ENCODE measurements around the gene ACKR3.

The ACKR3 gene

DNA sequence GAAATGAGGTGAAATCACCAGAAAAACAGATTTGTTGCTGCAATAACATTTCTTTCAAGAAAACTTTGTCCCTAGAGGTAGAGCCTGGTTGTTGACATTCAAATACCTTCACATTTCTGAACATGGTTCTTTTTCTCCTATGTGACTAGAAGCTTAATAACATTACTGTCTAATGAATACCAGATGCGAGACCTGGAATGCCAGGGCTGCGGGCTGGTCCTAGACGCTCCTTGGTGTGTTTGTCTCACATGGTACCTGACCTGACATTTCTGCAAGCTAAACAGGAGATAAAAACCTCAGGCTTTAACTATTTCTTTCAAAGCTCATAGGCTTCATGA is 38.5 kb downstream of the ACKR3 start:
- Mint-ChIP-seq H3K9me3 (no peaks in the 10 kb centered on the region), H3K4me3 (no peak overlapping the region), H3K27ac (no peak overlapping the region), H3K4me1 (no peaks in the 10 kb centered on the region), H3K36me3 (no peaks in the 10 kb centered on the region), H3K27me3 (peaks cover 42 to 49% of the 10 kb centered on the region in 2 donors)
- ATAC-seq (replicated peaks) (no peak), DNase-seq (no peak)

DNA sequence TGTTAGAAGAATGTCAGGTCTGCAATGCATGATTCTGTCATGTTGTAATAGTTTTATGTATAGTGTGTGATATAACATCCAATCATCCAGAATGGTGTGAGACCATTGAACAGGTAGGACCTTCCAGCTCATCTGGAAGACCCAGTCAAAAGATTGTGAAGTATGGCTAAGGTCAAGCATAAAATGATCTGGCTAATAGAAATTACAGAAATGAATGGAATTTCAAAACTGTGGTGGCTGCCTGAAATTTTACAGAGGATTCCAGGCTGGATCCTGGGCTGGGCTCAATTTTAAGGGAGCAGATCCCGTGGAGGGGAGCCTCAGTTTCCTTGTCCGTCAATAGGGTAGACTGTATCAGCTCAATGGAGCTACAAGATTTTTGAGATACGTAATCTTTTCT is 39.1 kb downstream of the ACKR3 start:
- ATAC-seq (replicated peaks): no peak

DNA sequence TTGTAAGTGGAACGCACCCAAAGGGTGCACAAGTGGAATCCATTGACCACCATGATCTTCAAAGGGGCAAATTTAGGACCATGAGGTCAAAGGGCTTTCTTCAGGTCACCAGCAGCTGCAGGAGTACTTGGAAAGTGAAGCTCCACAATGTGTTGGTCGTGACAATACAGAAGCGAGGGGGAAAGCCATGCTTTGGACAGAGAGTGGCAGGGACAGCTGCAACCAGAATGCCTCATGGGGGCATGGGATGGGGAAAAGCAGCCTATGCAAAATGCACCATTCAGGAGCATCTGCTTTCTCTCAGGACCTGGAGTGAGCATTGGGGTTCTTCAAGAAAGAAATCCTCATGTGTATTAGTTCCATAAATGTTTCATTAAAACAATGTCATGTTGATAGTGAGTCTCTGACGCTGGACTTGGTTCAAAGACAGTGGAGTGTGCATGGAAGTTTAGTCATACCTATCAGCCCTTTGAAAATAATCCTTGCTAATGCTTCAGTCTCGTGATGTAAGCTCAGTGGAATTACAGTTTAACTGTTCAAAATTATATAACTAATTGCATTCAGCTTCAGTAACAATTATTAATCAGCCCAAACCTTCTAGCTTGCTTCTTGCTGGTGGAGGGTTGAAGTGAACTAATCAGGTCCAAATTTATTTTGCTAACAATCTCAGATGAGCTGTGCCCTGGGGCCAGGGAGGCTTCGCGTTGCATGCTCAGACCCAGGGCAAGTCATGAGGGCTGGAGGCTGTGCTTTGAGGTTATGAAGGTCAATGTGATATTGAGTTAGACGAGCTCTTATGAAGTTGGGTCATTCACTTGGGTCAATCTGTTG is 41.6 kb downstream of the ACKR3 start:
- H3K27me3 Mint-ChIP-seq: peaks cover 47 to 50% of the 10 kb centered on the region in 2 donors

More for the DNA sequence above, 39.1 kb downstream of the ACKR3 start:
- no peak for DNase-seq
- Mint-ChIP-seq H3K4me1 (no peaks in the 10 kb centered on the region), H3K4me3 (no peak overlapping the region), H3K9me3 (no peaks in the 10 kb centered on the region), H3K27me3 (peaks cover 48 to 50% of the 10 kb centered on the region in 2 donors), H3K27ac (no peak overlapping the region), H3K36me3 (no peaks in the 10 kb centered on the region)

DNA sequence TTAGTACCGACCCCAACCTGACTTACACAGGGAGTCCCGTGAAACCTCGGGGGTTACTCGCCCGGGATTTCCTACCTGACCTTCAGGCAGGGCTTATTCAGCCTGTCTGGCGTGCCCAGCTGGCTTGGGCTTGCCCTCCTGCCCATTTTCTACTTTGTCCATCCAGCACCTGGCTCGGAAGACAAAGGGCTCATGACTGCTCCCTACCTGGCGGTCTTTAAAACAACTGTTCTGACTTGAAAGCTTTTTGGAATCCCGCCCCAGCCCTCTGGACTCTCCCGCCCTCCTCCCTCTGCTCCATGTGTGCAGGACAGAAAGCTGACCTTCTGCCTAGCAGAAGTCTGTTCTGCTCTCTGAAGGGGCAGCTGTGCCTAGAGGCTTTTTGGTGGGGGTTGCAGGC is 43.1 kb downstream of the ACKR3 start:
- Mint-ChIP-seq H3K4me3 (no peak overlapping the region), H3K27ac (no peak overlapping the region), H3K27me3 (peaks cover 38 to 40% of the 10 kb centered on the region in 2 donors), H3K36me3 (no peaks in the 10 kb centered on the region), H3K9me3 (no peaks in the 10 kb centered on the region), H3K4me1 (no peaks in the 10 kb centered on the region)
- DNase-seq (no peak), ATAC-seq (replicated peaks) (peak in 1 of 2 donors; percentile 4)

More for the DNA sequence above, 41.6 kb downstream of the ACKR3 start:
- no peak for DNase-seq
- Mint-ChIP-seq H3K36me3 (no peaks in the 10 kb centered on the region), H3K4me3 (no peak overlapping the region), H3K9me3 (no peaks in the 10 kb centered on the region), H3K4me1 (no peaks in the 10 kb centered on the region), H3K27ac (no peak overlapping the region)
- no peak for ATAC-seq (replicated peaks)

DNA sequence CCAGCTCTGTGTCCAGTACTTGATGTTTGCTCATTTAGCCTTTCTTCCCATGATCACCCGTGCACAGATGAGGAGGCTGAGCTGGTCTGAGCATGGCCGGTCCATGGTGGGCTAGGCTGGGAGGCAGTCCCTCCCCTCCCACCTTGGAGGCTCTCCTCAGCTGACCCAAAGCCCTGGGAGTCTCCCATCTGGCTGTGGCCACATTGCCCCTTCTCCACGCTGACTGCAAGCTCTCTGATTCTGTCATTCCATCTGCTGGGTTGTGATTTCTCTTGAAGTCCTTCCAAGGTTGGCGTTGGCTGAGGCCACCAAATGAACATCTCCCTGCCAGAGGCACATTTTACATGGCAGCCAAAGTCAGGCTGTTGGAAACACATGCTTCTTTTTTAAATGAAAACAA is 44.0 kb downstream of the ACKR3 start:
- H3K36me3 Mint-ChIP-seq: no peaks in the 10 kb centered on the region
- peaks cover 41% of the 10 kb centered on the region in 2 donors for H3K27me3 Mint-ChIP-seq
- no peaks in the 10 kb centered on the region for H3K4me1 Mint-ChIP-seq
- H3K27ac Mint-ChIP-seq: no peak overlapping the region
- no peak overlapping the region for H3K4me3 Mint-ChIP-seq
- ATAC-seq (replicated peaks) (no peak), DNase-seq (no peak)
- no peaks in the 10 kb centered on the region for H3K9me3 Mint-ChIP-seq

DNA sequence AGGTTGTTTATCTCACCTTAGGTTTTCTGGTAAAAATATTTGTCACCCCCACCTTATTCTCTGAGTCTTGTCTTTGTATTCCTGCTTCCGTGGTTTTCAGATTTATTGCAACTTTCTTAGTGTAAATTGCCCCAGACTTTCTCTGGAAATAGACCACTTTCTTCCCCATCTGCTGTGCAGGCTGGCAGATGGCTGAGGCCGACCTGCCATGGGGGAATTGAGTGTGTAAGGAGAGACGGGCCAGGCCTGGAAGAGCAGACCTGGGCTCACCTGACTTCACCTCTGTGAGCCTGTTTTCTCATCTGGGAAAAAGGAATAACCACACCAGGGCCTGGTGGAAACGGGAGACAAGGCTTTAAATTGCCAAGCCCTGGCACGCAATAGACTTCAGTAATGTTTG is 44.9 kb downstream of the ACKR3 start:
- Mint-ChIP-seq H3K4me1 (no peaks in the 10 kb centered on the region), H3K4me3 (no peak overlapping the region), H3K27me3 (peaks cover 42 to 43% of the 10 kb centered on the region in 2 donors), H3K9me3 (no peaks in the 10 kb centered on the region), H3K27ac (no peak overlapping the region), H3K36me3 (no peaks in the 10 kb centered on the region)
- no peak for DNase-seq
- no peak for ATAC-seq (replicated peaks)

DNA sequence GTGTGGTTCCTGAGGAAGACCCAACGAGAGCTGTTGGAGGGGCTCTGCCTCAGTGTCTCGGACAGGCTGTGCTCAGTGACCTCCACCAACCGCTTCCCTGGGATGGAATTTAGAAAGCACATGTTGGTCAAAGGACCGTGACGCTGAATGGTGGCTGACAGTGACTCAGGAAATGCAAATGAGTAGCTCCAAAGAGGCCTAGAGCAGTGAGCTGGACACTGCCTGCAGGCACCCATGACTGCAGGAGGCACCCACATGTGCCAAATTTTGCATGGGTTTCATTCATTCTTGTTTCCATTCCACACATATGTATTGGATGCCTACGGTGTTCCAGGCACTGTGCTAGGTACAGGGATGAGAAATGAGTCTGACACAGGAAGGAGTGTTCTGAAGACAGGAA is 46.4 kb downstream of the ACKR3 start:
- no peaks in the 10 kb centered on the region for H3K4me1 Mint-ChIP-seq
- H3K36me3 Mint-ChIP-seq: no peaks in the 10 kb centered on the region
- DNase-seq (no peak), ATAC-seq (replicated peaks) (no peak)
- no peak overlapping the region for H3K4me3 Mint-ChIP-seq
- H3K27me3 Mint-ChIP-seq: peaks cover 42 to 50% of the 10 kb centered on the region in 2 donors
- no peaks in the 10 kb centered on the region for H3K9me3 Mint-ChIP-seq
- H3K27ac Mint-ChIP-seq: no peak overlapping the region

DNA sequence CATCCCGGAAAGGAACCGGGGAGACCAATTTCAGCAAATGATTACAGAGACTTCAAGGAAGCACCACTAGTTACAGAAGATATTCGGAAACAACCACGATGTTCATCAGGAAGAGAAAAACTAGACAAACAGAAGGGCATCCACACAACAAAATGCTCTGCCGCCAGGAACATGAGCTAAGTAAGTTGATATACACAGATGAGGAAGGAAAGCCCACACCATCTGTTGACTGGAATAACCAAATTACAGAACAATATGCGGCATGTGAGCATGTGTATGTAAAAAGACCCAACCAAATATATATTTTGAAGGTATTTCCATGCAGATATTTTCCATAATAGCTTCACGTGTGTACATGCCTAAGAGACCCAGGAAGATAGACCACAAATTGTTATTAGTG is 47.0 kb downstream of the ACKR3 start:
- no peak for ATAC-seq (replicated peaks)
- no peak for DNase-seq
- Mint-ChIP-seq H3K27ac (no peak overlapping the region), H3K9me3 (no peaks in the 10 kb centered on the region), H3K4me1 (no peaks in the 10 kb centered on the region), H3K27me3 (peaks cover 39 to 51% of the 10 kb centered on the region in 2 donors), H3K4me3 (no peak overlapping the region), H3K36me3 (no peaks in the 10 kb centered on the region)

DNA sequence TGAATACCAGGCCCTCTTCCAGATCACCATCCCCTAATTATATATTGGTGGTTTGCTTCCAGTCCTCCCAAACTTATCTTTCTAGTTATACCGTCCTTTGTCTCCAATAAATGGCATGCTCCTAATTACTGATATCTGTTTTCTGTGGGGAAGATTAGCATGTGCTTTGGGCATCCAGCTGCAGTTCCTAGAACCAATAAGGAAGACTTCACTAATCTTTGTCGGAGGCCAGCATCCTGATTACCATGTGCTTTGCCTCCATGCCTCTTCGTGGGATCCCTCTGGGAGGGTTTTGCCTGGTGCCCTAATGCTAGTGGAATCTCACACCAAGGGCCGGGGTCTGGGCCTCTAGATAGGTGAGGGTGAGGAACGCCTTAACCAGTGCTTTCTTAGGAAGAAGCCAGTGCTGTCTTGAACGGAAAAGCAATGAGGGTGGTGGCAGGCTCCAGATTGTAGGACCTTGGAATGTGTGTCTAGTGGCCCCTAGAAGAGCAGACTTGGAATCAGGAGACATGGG is 47.7 kb downstream of the ACKR3 start:
- Mint-ChIP-seq H3K9me3 (no peaks in the 10 kb centered on the region), H3K27ac (no peak overlapping the region), H3K27me3 (peaks cover 35 to 51% of the 10 kb centered on the region in 2 donors), H3K36me3 (no peaks in the 10 kb centered on the region), H3K4me3 (no peak overlapping the region), H3K4me1 (no peaks in the 10 kb centered on the region)
- DNase-seq (no peak), ATAC-seq (replicated peaks) (no peak)

DNA sequence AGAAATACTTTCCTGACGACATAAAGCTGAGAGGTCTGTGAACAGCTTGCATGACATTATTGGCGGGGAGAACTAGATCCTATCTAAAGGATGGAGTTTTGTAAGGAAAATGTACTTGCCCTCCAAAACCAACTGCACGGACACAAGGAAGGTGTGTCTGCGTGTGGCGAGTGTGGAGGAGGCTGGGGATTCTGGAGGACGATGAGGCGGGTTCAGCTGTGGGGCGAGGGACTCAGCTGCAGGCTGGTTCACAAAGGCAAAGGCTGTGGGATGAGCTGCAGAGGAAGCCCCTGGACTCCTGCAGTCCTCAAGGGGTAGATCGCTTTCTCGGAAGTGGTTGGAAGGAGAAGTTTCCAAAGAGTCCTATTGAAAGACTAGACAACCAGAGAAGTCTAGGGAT is 48.2 kb downstream of the ACKR3 start:
- Mint-ChIP-seq H3K4me3 (no peak overlapping the region), H3K36me3 (no peaks in the 10 kb centered on the region), H3K4me1 (no peaks in the 10 kb centered on the region), H3K27ac (no peak overlapping the region), H3K27me3 (peaks cover 35 to 51% of the 10 kb centered on the region in 2 donors), H3K9me3 (no peaks in the 10 kb centered on the region)
- ATAC-seq (replicated peaks): no peak
- no peak for DNase-seq

DNA sequence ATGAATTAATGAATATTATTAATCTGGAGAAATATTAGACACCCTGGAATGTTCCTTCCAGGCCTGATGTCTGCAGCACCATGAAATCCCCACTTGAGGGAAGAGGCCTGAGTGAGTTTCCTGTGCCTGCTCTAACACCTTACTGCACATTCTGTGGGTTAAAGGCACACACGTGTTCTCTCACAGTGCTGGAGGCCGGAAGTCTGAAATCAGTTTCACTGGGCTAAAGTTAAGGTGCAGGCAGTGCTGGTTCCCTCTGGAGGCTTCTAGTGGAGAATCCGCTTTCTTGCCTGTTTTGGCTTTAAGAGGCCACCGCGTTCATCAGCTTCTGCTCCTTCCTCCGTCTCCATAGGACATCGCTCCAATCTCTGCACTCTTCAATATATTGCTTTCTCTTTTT is 48.7 kb downstream of the ACKR3 start:
- no peak overlapping the region for H3K4me3 Mint-ChIP-seq
- H3K4me1 Mint-ChIP-seq: no peaks in the 10 kb centered on the region
- DNase-seq: no peak
- no peaks in the 10 kb centered on the region for H3K9me3 Mint-ChIP-seq
- H3K27ac Mint-ChIP-seq: no peak overlapping the region
- ATAC-seq (replicated peaks): no peak
- peaks cover 35 to 47% of the 10 kb centered on the region in 2 donors for H3K27me3 Mint-ChIP-seq
- H3K36me3 Mint-ChIP-seq: no peaks in the 10 kb centered on the region

DNA sequence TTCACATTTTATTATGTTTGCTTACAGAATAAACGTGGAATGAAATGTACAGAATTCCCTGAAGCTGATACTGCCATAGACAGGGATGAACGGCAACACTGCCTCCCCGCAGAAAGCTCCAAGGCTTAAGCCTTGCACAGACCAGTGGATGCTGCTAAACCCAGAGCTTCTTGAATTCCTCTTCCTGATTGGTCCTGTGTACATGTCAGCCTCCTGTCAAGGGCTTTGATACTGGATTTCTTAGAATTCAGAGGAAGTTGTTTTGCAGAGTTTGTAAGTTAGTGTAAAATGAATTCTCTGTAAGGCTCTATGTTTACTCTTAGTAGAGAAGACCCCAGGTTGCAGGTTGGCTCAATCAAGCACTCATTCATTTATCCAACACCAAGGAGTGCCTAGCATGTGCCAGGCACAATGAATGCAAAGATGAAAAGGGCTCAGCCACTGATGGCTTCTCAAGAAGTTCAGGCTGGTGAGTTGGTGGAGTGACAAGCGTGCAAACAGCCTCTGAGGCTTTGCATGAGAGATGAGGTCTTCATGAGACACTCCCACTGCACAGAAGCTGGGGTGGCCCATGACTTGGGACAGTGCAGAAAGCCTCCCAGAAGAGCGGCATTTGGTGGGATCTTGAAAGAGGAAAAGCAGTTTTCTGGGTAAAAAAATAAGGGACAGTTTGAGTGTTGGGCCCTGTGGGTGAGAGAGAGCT is 50.4 kb downstream of the ACKR3 start:
- Mint-ChIP-seq H3K27ac (no peak overlapping the region), H3K4me3 (no peak overlapping the region), H3K27me3 (peaks cover 20 to 30% of the 10 kb centered on the region in 2 donors)

DNA sequence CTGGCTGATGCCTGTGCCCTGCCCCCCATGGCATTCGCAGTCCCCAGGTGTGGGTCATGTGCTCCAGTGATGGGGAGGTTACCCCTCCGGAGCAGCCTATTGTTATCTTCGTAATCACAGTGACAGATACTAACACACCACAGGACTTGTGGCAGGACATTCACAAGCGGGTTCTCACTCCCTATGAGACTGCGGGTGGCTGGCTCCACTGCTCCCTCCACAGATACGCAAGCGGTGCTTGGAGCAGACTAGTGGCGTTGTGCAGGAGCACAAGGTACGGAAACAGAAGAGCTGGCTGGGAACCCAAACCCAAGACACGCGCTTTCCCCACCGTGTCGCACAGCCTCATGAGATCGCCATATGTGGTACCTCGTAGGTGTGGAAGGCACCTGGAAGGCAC is 52.2 kb downstream of the ACKR3 start:
- no peaks in the 10 kb centered on the region for H3K4me1 Mint-ChIP-seq
- H3K27me3 Mint-ChIP-seq: peaks cover 9 to 28% of the 10 kb centered on the region in 2 donors
- ATAC-seq (replicated peaks): no peak
- H3K9me3 Mint-ChIP-seq: no peaks in the 10 kb centered on the region
- DNase-seq: no peak
- H3K36me3 Mint-ChIP-seq: no peaks in the 10 kb centered on the region
- no peak overlapping the region for H3K27ac Mint-ChIP-seq
- no peak overlapping the region for H3K4me3 Mint-ChIP-seq

More for the DNA sequence above, 50.4 kb downstream of the ACKR3 start:
- Mint-ChIP-seq H3K4me1 (no peaks in the 10 kb centered on the region), H3K9me3 (no peaks in the 10 kb centered on the region), H3K36me3 (no peaks in the 10 kb centered on the region)
- DNase-seq: no peak
- no peak for ATAC-seq (replicated peaks)

DNA sequence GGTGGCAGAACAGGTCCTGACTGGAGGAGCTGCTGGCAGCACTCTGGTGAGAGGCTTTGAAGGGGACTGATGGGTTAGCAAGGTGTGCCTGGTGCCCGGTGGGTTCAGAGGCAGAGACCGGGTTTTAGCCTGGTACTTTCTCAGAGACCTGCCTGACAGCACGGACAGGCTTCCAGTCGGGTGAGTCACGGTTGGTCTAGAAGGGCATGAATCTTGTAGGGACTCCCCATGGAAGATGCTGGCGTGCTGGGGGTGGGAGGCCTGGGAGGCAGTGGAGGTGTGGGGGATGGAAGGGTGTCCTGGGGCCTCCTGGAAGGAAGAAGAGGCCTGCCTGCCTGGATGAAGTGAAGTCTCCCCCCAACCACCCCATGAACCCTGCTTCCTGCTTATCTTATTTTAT is 52.6 kb downstream of the ACKR3 start:
- no peak overlapping the region for H3K27ac Mint-ChIP-seq
- no peak overlapping the region for H3K4me3 Mint-ChIP-seq
- no peaks in the 10 kb centered on the region for H3K4me1 Mint-ChIP-seq
- DNase-seq: no peak
- no peak for ATAC-seq (replicated peaks)
- H3K36me3 Mint-ChIP-seq: no peaks in the 10 kb centered on the region
- no peaks in the 10 kb centered on the region for H3K9me3 Mint-ChIP-seq
- H3K27me3 Mint-ChIP-seq: peaks cover 9 to 27% of the 10 kb centered on the region in 2 donors

DNA sequence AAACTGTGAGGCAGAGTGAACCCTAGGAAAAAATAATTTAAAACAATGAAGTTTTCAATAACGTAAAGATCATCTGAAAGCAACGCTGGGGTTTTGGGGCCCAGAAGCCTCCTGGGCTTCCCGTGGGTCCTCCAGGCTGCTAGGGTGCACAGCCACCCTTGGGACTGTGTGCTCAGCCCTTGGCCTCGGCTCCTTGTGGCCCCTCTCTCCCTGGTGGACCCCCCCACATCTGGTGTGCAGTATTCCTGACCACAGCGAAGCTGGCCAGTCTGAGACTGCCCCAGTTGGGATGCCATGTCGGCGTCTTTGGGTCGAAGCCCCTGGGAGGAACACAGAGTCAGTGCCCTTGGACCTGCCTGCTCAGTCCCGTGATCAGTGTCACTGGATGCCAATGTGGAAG is 53.0 kb downstream of the ACKR3 start:
- Mint-ChIP-seq H3K4me1 (no peaks in the 10 kb centered on the region), H3K9me3 (no peaks in the 10 kb centered on the region), H3K27ac (no peak overlapping the region), H3K27me3 (peaks cover 8 to 22% of the 10 kb centered on the region in 2 donors), H3K4me3 (no peak overlapping the region), H3K36me3 (no peaks in the 10 kb centered on the region)
- DNase-seq: no peak
- ATAC-seq (replicated peaks): no peak

Data from stimulated activated naive B cell treated with anti-CD40 and anti-IgM and Interleukin-4, amounts not matched to agents 10 μg/mL and 1 μg/mL and 100 μg/mL, for 72 hours (primary cell).